ENCODE measurements around the gene SLC6A16.
"Not testable (repeated sequence)": the region's sequence is repeated elsewhere in the genome, so short reads cannot be mapped to it uniquely, and the experiment has no call there.

Gene SLC6A16

GRCh38 chr19:49335784-49336481 lies 10.9 kb upstream of the SLC6A16 start:
- Histone ChIP-seq H3K4me1 (ENCODE audit: control insufficient read depth, insufficient read depth, low read length) (peaks cover 9% of the 10 kb centered on the region; the same call in 1 of the 2 replicates), H3K9me3 (ENCODE audit: control insufficient read depth, insufficient read depth, low read length) (no peaks in the 10 kb centered on the region), H3K4me3 (ENCODE audit: low read depth, low read length) (no peak overlapping the region), H3K36me3 (ENCODE audit: control insufficient read depth, insufficient read depth, low read length) (peaks cover 2% of the 10 kb centered on the region), H3K27ac (ENCODE audit: low read depth, low read length) (no peak overlapping the region), H3K27me3 (ENCODE audit: control insufficient read depth, insufficient read depth, low read length) (peaks cover 22% of the 10 kb centered on the region), H3K9ac (ENCODE audit: low read depth, low read length) (no peak overlapping the region)

GRCh38 chr19:49335071-49335783 lies 10.2 kb upstream of the SLC6A16 start, which contains the start of gene CD37:
Gene CD37, plus strand, starts transcription at chr19:49335406. Its CDS starts 135 bp downstream, at chr19:49335541.
- H3K4me1 ChIP-seq (ENCODE audit: control insufficient read depth, insufficient read depth, low read length), result peaks cover 7% of the 10 kb centered on the region; the same call in 1 of the 2 replicates
- no peak within 1 kb of the TSS for H3K9ac ChIP-seq (ENCODE audit: low read depth, low read length)
- no peak within 1 kb of the TSS for H3K27ac ChIP-seq (ENCODE audit: low read depth, low read length)

GRCh38 chr19:49333811-49334288 lies 8.9 kb upstream of the SLC6A16 start:
- no peaks in the 10 kb centered on the region for H3K9me3 ChIP-seq (ENCODE audit: control insufficient read depth, insufficient read depth, low read length)
- H3K4me3 ChIP-seq (ENCODE audit: low read depth, low read length), result no peak overlapping the region
- H3K27me3 ChIP-seq (ENCODE audit: control insufficient read depth, insufficient read depth, low read length), result peaks cover 22% of the 10 kb centered on the region
- 0 out of 2 replicates have a peak, but pooled peaks cover 4% of the 10 kb centered on the region for H3K4me1 ChIP-seq (ENCODE audit: control insufficient read depth, insufficient read depth, low read length)
- no peak overlapping the region for H3K27ac ChIP-seq (ENCODE audit: low read depth, low read length)
- no peaks in the 10 kb centered on the region for H3K36me3 ChIP-seq (ENCODE audit: control insufficient read depth, insufficient read depth, low read length)
- H3K9ac ChIP-seq (ENCODE audit: low read depth, low read length), result no peak overlapping the region

More at GRCh38 chr19:49335071-49335783, 10.2 kb upstream of the SLC6A16 start, which contains the start of gene CD37:
- H3K9me3 ChIP-seq (ENCODE audit: control insufficient read depth, insufficient read depth, low read length), result no peaks in the 10 kb centered on the region
- no peak within 1 kb of the TSS for H3K4me3 ChIP-seq (ENCODE audit: low read depth, low read length)
- no peaks in the 10 kb centered on the region for H3K36me3 ChIP-seq (ENCODE audit: control insufficient read depth, insufficient read depth, low read length)
- peaks cover 22% of the 10 kb centered on the region for H3K27me3 ChIP-seq (ENCODE audit: control insufficient read depth, insufficient read depth, low read length)

GRCh38 chr19:49333418-49333805 lies 8.4 kb upstream of the SLC6A16 start:
- H3K36me3 ChIP-seq (ENCODE audit: control insufficient read depth, insufficient read depth, low read length), result no peaks in the 10 kb centered on the region
- no peak overlapping the region for H3K4me3 ChIP-seq (ENCODE audit: low read depth, low read length)
- peaks cover 20% of the 10 kb centered on the region for H3K27me3 ChIP-seq (ENCODE audit: control insufficient read depth, insufficient read depth, low read length)
- no peak overlapping the region for H3K27ac ChIP-seq (ENCODE audit: low read depth, low read length)
- H3K9ac ChIP-seq (ENCODE audit: low read depth, low read length), result no peak overlapping the region
- 0 out of 2 replicates have a peak, but pooled peaks cover 1% of the 10 kb centered on the region for H3K4me1 ChIP-seq (ENCODE audit: control insufficient read depth, insufficient read depth, low read length)
- no peaks in the 10 kb centered on the region for H3K9me3 ChIP-seq (ENCODE audit: control insufficient read depth, insufficient read depth, low read length)

GRCh38 chr19:49332691-49333417 lies 7.9 kb upstream of the SLC6A16 start:
- not testable (repeated sequence) for H3K4me3 ChIP-seq (ENCODE audit: low read depth, low read length); H3K4me1 ChIP-seq (ENCODE audit: control insufficient read depth, insufficient read depth, low read length); H3K36me3 ChIP-seq (ENCODE audit: control insufficient read depth, insufficient read depth, low read length); H3K9ac ChIP-seq (ENCODE audit: low read depth, low read length); H3K27ac ChIP-seq (ENCODE audit: low read depth, low read length); H3K9me3 ChIP-seq (ENCODE audit: control insufficient read depth, insufficient read depth, low read length)
- H3K27me3 ChIP-seq (ENCODE audit: control insufficient read depth, insufficient read depth, low read length), result peaks cover 15% of the 10 kb centered on the region

GRCh38 chr19:49331616-49332055 lies 6.6 kb upstream of the SLC6A16 start:
- Histone ChIP-seq H3K9me3 (ENCODE audit: control insufficient read depth, insufficient read depth, low read length) (no peaks in the 10 kb centered on the region), H3K4me1 (ENCODE audit: control insufficient read depth, insufficient read depth, low read length) (no peaks in the 10 kb centered on the region), H3K27me3 (ENCODE audit: control insufficient read depth, insufficient read depth, low read length) (peaks cover 5% of the 10 kb centered on the region), H3K4me3 (ENCODE audit: low read depth, low read length) (no peak overlapping the region), H3K36me3 (ENCODE audit: control insufficient read depth, insufficient read depth, low read length) (no peaks in the 10 kb centered on the region), H3K9ac (ENCODE audit: low read depth, low read length) (no peak overlapping the region), H3K27ac (ENCODE audit: low read depth, low read length) (no peak overlapping the region)

GRCh38 chr19:49331187-49331586 lies 6.2 kb upstream of the SLC6A16 start:
- not testable (repeated sequence) for H3K27me3 ChIP-seq (ENCODE audit: control insufficient read depth, insufficient read depth, low read length); H3K36me3 ChIP-seq (ENCODE audit: control insufficient read depth, insufficient read depth, low read length); H3K4me3 ChIP-seq (ENCODE audit: low read depth, low read length); H3K9me3 ChIP-seq (ENCODE audit: control insufficient read depth, insufficient read depth, low read length); H3K27ac ChIP-seq (ENCODE audit: low read depth, low read length); H3K9ac ChIP-seq (ENCODE audit: low read depth, low read length); H3K4me1 ChIP-seq (ENCODE audit: control insufficient read depth, insufficient read depth, low read length)

- no peak overlapping the region for H3K9ac ChIP-seq (ENCODE audit: low read depth, low read length)
- no peaks in the 10 kb centered on the region for H3K36me3 ChIP-seq (ENCODE audit: control insufficient read depth, insufficient read depth, low read length)
- no peaks in the 10 kb centered on the region for H3K4me1 ChIP-seq (ENCODE audit: control insufficient read depth, insufficient read depth, low read length)
- no peak overlapping the region for H3K4me3 ChIP-seq (ENCODE audit: low read depth, low read length)
- no peak overlapping the region for H3K27ac ChIP-seq (ENCODE audit: low read depth, low read length)
- no peaks in the 10 kb centered on the region for H3K9me3 ChIP-seq (ENCODE audit: control insufficient read depth, insufficient read depth, low read length)
- H3K27me3 ChIP-seq (ENCODE audit: control insufficient read depth, insufficient read depth, low read length), result no peaks in the 10 kb centered on the region
These were observed 3.8 kb upstream of the SLC6A16 start for GRCh38 chr19:49328741-49329140.

GRCh38 chr19:49327878-49328544 lies 3.0 kb upstream of the SLC6A16 start:
- H3K9me3 ChIP-seq (ENCODE audit: control insufficient read depth, insufficient read depth, low read length), result no peaks in the 10 kb centered on the region
- H3K27ac ChIP-seq (ENCODE audit: low read depth, low read length), result no peak overlapping the region
- H3K27me3 ChIP-seq (ENCODE audit: control insufficient read depth, insufficient read depth, low read length), result no peaks in the 10 kb centered on the region
- no peak overlapping the region for H3K4me3 ChIP-seq (ENCODE audit: low read depth, low read length)
- no peak overlapping the region for H3K9ac ChIP-seq (ENCODE audit: low read depth, low read length)
- H3K36me3 ChIP-seq (ENCODE audit: control insufficient read depth, insufficient read depth, low read length), result no peaks in the 10 kb centered on the region
- no peaks in the 10 kb centered on the region for H3K4me1 ChIP-seq (ENCODE audit: control insufficient read depth, insufficient read depth, low read length)

- Histone ChIP-seq H3K4me1 (ENCODE audit: control insufficient read depth, insufficient read depth, low read length) (no peaks in the 10 kb centered on the region), H3K4me3 (ENCODE audit: low read depth, low read length) (no peak overlapping the region), H3K9ac (ENCODE audit: low read depth, low read length) (no peak overlapping the region)
These were observed 1.2 kb upstream of the SLC6A16 start for GRCh38 chr19:49326165-49326704.

More at GRCh38 chr19:49326165-49326704, 1.2 kb upstream of the SLC6A16 start:
- no peaks in the 10 kb centered on the region for H3K36me3 ChIP-seq (ENCODE audit: control insufficient read depth, insufficient read depth, low read length)
- no peak overlapping the region for H3K27ac ChIP-seq (ENCODE audit: low read depth, low read length)
- no peaks in the 10 kb centered on the region for H3K27me3 ChIP-seq (ENCODE audit: control insufficient read depth, insufficient read depth, low read length)
- peaks cover under 1% of the 10 kb centered on the region; the same call in 1 of the 2 replicates for H3K9me3 ChIP-seq (ENCODE audit: control insufficient read depth, insufficient read depth, low read length)
